HG03342 (cell line): ENCODE measurements around the gene CCDC63.

Experiments used
- ATAC-seq: cut with Tn5 transposase; IDR thresholded peaks from one replicate; pipeline ENCODE4 v1.9.1; 2021; ENCODE audit warnings: mild to moderate bottlenecking, moderate library complexity; ENCODE audit not compliant: unreplicated experiment

CCDC63 gene

DNA sequence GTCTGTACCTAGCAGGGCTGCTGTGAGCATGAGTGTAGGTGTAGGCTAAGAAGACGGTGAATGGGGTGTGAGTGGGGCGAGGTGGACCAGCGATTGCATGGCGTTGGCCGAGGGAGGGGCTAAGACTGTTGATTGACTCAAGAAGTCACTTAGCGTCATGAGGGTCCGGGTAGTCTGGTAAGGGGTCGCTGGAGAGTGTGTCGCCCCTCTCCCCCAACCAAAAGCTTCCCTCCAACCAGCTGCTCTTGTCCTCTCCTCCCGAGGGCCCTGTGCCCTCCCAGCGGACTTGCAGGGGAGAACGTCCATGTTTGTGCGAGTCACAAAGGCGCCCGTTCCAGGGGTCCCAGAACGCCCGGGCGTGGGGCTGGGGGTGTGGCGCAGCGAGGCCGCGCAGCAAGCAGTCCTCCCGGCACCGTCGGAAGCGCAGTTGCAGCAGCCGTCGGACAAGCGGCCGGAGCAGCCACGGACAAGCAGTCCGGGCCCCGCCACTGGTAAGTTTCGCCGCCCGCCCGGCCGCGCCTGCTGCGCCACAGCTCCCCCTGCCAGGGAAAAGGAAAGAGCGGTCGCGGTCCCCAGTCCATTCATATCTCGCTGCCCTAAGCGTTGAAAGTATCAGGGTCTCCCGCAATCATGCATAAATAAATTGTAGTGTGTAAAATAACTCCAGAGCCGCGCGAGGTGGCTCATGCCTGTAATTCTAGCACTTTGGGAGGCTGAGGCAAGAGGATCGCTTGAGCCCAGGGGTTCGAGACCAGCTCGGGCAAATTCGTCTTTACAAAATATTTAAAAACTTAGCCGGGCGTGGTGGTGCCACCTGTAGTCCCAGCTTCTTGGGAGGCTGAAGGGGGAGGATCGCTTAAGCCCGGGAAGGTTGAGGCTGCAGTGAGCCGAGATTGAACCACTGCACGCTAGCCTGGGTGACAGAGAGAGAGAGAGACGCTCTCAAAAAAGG lies at the start of gene CCDC63:
Gene CCDC63, plus strand, starts transcription at position 373 of the 952 bp plus-strand sequence. CDS start 5,968 bp downstream, outside the sequence.
- no peak for ATAC-seq

DNA sequence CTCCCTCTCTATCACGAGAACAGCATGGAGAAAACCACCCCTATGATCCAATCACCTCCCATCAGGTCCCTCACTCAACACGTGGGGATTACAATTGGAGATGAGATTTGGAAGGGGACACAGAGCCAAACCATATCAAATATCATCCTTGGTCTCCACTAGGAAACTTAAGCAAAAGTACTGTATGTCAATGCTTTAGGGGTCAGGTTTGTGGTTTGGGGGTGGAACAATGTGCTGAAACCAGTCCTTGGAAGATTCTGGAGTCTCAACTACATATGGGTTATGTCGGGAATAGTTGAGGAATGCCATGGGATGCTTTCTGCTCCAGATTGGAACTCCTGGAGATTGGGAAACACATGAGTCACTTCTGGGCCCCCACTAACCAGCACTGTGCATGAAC lies 48.3 kb upstream of the CCDC63 start:
- ATAC-seq: no peak

DNA sequence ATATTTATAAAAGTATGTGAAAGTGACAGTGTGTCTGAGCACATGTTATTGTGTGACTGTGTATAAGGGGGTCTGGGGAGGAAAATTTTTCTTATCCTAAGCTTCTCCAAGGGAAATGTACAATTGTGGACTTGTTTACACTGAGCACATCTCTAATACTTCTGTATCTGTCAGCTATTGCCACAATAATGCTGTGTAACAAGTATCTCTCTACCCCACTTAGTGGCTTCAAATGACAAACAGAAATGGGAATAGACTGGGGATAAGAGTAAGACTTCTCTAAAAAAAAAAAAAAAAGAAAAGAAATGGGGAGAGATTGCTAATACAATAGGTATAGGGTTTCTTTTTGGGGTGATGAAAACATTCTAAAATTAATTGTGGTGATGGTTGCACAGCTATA lies 44.3 kb upstream of the CCDC63 start:
- ATAC-seq: no peak

DNA sequence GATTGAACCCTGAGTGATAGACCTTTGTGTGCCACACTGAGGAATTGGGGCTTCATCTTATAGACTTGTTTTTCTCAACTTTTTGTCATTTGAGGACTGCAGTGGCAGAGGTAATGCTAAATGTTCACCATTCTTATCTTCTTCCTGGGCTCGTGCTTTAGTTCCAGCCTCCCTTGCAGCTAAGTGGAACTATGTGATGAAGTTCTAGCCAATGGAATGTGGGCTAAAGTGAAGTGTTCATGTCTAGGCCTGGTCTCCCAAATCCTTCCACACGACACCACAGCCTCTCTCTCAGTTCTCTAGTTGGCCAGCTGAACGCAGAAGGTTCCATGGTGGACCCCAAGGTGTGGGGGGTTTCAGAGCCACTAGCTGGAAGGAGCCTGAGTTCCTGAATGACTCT lies 42.4 kb upstream of the CCDC63 start:
- no peak for ATAC-seq

DNA sequence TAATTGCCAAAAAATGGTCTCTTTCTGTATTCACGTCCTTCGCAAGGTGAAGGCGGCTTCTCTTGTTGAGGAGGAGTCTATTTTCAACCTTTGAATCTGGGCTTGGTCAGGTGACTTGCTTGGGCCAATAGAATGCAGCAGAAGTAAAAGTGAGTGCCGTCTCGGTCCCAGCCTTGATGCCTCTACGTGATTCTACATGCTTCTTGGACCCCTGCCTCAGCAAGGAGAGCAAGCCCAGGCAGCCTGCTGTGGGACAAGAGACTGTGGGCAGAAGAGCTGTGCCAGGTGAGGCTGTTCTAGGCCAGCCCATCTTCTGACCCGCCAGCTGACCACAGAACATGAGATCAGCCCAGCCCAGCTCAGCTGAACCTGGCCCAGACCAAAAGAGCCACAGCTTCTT lies 39.1 kb upstream of the CCDC63 start:
- no peak for ATAC-seq

DNA sequence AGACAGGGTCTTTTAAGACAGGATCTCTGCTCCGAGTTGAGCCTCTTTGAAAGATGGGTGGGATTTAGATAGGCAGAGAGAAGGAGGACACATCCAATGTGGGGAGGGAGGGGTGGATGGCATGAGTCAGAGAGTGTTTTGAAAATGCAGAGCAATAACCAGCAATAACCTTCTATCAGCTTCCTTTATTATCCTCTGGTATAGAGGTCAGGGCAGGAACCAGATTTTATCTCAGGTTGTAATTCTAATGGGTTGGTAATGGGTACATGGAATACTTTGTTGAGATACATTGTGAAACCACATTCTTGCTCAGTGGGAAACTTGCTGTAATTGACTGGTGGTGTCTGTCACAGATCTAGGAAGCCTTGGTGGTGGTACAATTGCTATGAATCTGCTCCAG lies 37.6 kb upstream of the CCDC63 start:
- no peak for ATAC-seq

DNA sequence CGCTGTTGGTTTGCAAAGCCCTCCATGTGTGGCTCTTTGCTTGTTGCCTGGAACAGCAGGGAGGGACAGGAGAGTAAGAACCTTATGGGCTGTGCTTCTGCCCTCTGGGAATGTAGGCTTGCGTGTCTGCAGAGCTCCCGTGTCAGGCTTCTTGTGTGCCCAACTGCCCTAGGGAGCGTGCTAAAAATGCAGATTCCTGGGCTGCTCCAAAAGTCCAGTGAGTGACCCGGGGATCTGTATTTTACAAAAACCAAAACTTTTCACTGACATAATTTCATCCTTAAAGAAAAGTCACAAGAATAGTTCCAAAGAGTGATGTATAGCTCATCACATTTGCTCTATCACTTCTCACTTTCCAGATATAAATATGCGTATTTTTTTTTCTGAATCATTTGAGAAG lies 34.8 kb upstream of the CCDC63 start:
- no peak for ATAC-seq

DNA sequence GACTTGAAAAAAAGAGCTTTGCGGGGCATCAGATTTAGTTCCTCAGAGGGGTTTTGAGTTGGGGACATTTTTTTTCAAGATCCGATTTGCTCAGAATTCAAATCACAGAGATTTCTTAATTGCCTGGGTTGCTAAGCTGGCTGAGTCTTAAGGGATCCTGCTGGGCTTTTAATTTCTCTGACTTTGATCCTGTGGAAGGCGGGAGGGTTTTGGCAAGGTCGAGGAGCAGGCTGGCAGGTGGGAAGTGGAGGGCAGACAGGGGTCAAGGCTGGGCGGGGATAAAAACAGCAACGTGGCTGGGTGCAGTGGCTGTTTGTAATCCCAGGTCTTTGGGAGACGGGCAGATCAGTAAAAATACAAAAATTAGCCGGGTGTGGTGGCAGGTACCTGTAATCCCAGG lies 33.5 kb upstream of the CCDC63 start:
- ATAC-seq: no peak

DNA sequence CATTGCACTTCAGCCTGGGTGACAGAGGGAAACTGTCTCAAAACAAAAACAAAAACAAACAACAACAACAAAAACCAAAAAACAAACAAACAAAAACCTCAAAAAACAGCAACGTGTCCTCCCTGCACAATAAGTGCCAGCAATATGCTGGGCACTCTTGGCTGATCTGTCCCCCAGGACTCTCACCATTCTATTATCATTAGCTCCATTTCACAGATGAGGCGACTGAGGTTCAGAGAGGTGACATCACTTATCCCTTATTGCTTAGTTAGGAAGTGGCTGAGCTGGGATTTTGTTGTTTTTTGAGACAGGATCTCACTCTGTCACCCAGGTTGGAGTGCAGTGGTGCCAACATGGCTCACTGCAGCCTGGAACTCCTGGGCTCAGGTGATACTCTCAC lies 33.0 kb upstream of the CCDC63 start:
- no peak for ATAC-seq

DNA sequence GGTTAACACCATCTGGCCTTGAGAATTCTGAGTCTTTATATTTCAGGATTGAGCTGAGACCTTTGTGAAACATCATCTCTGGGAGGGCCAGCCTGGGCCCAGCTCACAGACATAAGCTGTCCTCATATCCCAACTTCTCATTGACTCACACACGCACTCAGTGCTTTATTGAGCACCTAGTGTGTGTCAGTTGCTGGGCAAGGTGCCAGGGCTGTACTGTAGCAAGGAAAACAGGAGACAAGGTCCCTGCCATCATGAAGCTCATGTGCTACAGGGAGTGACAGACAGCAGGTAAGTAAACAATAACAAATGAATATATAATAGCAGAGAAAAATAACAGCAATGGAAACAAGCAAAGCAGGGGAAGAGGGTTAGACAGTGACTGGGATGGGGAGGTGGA lies 30.5 kb upstream of the CCDC63 start:
- no peak for ATAC-seq

DNA sequence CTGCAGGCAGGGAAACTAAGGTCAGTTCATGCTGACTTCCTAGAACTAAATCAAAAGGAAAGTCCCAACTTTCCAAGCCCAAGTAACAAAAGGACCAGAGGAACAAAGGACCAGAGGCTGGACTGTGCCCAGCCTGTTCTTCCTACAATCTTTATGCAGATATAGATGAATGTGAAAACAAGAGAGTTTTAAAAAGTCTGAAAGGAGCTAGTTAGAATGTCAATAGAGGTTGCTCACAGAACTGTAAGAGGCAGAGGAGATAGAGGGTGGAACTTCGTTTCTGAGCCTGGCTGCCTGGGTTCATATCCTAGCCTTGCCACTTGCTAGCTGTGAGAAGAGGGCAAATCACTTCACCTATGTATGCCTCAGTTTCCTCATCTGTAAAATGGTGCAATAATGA lies 30.0 kb upstream of the CCDC63 start:
- no peak for ATAC-seq

DNA sequence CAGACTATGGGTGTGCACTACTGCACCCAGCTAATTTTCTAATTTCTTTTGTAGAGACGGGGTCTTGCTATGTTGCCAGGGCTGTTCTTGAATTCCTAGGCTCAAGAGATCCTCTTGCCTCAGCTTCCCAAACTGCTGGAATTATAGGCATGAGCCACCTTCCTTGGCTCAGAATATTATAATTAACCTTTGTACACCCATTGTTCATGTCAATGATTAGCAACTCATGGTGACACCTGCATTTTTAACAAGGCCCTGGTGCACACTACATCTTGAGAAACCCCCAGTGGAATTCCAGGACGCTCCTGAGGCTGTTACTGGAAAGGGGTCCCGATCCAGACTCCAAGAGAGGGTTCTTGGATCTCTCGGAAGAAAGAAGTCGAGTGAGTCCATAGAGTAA lies 28.3 kb upstream of the CCDC63 start:
- ATAC-seq: no peak

DNA sequence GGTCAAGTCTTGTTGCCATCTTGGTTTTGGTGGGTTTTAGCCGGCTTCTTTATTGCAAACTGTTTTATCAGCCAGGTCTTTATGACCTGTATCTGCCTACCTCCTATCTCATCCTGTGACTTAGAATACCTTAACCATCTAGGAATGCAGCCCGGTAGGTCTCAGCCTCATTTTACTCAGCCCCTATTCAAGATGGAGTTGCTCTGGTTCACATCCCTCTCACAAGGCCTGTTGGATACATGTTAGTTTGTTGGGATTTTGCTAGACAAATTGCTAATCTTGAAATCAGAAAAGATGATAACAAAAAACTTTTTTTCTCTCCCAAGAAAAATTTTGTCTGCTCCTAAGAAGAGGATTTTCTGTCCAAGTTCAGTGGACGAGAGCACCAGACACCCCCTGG lies 27.6 kb upstream of the CCDC63 start:
- no peak for ATAC-seq

DNA sequence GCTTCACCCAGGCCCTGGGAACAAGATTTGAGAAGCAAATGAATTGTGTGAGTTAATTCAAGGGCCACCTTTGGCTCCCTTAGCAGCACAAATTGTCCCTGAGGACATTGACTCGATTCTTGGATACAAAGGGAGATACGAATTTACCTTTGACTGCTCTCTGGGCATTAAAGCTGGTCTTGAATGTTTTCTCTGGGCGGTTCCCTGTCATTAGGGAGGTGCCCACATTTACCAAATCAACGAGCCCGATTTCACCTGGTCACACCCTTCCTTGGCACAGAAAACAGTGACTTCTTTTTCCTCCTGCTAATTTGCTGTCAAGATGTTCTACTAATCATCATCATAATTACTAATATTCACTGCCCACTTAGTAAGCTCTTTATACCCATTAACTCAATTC lies 27.1 kb upstream of the CCDC63 start:
- no peak for ATAC-seq

DNA sequence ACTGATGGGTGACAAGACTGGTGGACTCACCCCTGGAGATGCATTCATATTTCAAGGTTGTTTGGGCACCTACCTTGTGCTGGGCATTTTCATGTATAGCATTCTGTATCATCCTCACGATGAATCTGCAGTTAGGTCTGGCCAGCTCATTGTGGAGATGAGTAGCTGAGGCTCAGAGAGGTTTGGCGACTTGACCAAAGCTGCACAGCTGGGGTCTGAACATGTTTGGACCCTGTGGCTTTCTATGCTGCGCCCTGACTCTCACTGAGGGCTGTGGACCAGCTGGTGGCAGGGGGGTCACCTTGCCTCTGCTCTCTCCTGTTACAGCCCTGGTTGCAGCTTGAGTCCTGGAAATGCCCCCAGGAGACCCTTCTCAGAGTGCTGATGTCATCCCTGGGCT lies 24.9 kb upstream of the CCDC63 start:
- ATAC-seq: no peak

DNA sequence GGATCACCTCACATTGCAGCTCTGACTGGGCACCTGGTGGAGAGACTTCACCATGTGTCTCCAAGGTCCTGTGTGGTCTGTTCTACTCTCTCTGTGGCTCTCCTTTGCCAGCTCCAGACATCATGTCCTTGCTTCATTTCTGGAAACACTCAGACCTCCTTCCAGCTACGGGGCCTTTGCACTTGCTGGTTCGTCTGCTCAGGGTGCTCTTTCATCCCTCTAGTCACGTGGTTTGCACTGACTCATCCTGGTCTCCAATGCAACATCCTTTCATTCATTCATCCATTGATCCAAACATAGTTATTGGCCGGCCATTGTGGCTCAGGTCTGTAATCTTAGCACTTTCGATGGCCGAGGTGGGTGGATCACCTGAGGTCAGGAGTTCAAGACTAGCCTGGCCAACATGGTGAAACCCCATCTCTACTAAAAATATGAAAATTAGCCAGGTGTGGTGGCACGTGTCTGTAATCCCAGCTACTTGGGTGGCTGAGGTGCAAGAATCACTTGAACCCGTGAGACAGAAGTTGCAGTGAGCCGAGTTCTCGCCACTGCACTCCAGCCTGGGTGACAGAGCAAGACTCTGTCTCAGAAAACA lies 23.9 kb upstream of the CCDC63 start:
- ATAC-seq: no peak

DNA sequence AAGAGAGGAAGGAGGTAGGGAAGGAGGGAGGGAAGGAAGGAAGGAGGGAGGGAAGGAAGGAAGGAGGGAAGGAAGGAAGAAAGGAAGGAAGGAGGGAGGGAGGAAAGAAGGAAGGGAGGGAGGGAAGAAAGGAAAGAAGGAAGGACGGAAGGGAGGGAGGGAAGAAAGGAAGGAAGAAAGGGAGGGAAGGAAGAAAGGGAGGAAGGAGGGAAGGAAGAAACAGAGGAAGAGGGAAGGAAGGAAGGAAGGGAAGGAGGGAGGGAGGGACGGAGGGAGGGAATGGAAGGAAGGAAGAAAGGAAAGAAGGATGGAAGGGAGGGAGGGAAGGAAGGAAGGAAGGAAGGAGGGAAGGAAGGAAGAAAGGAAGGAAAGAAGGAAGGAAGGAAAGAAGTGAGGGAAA lies 22.4 kb upstream of the CCDC63 start:
- no peak for ATAC-seq

DNA sequence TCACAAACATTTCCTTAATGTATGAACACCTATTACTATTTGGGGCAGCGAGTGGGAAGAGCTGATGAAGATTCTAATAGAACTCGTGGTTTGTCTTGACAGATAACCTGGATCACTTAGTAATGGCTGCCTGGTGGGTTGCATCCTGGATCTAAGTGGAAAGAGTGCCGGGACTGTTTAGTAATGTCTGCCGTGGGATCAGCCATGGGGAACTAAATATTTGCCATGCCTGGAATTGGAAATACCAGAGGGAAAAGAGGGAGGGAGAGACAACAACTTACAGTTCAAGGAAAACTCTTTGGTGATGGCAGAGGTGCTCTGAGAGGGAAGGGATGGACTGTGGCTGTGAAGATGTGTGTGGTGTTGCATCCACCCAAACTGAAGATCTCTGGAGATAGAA lies 21.3 kb upstream of the CCDC63 start:
- no peak for ATAC-seq

DNA sequence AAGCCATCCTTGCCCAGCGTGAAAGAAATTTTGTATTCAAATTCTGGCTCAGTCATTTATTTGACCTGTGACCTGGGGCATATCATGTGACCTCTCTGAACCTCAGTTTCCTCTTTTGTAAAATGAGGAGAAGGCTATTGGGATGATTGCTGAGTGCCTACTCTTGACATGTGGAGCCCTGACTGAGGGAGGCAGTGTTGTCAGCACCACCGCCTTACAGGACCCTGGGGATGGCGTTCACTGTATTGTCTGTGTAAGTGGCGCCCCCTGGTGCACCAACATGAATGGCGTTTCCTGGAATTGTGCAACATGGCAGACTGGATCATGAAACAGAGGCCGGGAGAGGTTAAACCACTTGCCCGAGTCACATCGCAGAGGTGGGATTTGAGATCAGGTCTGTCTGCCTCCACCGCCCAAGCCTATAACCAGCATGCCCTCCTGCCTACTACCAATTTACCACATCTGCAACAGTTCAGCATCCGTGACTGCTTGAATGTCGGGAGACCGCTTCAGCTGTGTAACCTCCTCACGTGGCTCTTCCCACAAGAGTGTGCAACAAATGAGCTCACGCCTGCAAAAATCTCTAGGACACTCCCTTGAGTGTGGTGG lies 20.1 kb upstream of the CCDC63 start:
- no peak for ATAC-seq

DNA sequence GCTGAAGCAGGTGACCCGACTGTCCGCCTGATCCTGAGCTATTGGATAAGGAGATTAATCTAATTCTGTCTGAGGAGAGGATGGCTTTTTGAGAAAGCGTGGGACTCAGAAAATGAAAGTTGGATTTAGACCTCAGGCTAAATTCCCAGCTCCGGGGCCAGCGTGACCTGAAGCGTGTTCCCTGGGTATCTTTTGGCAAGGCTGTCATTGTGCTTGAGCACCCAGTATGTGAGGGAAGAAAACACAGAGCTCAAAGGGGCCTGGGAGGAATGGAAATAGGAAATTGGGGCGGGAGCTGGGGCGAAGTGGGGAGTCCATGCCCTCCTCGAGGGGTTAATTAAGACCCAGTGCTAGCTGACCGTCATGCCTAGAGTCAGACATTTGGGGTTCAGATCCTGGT lies 17.5 kb upstream of the CCDC63 start:
- ATAC-seq: no peak

DNA sequence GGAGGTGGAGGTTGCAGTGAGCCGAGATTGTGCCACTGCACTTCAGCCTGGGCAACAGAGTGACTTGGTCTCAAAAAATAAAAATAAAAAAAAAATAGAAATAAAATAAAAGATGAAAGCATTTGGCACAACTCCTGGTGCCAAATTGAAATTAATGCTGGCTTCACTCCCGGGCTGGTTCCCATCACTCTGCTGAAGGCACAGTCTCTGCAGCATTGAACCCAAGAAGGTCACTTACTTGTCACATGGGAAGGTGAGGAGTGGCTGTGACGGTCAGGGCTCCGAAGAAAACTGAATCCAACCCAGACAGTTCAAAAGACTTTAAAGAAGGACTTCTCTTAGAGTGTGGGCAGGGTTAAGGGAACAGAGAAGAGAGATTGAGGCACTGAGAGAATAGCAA lies 10.5 kb upstream of the CCDC63 start:
- ATAC-seq: no peak

DNA sequence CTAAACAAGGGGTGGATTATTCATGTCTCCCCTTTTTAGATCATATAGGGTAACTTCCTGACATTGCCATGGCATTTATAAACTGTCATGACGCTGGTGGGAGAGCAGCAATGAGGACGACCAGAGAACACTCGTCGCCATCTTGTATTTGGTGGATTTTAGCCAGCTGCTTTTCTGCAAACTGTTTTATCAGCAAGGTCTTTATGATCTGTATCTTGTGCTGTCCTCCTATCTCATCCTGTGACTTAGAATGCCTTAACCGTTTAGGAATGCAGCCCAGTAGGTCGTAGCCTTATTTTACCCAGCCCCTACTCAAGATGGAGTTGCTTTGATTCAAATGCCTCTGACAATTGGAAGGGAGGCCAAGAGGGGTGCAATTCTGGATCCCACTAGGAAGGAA lies 5.8 kb upstream of the CCDC63 start:
- ATAC-seq: no peak
